ENCODE data around the gene FARS2. TPM values are rescaled to one million over a fixed set of nuclear protein-coding genes. Genes with fewer than 3 reads are reported as not detected.

Gene FARS2
- total and polyA plus RNA-seq, 8 donors: 15.1 to 20.3 (median 17.9) TPM

DNA sequence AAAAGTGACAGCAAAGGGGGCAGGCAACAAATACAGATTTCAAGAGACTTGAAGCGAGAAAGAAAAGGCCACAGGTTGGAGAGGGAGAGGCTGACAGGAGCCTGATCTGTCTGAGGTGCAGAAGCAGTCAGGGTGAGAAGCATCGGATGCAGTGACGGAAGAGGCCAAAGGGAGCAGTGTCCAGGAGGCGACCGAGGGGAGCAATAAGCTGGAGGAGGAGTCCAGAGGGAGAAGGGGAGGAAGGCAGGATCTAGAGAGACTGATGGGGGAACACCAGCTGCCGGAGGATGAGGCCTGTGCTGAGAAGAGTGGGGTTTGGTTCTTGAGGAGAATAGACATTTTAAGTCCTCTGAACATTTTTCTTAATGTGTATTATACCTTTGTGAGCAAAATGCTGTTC lies 23.8 kb downstream of the FARS2 start:
- peaks cover 8 to 12% of the 10 kb centered on the region in 2 donors for H3K4me1 ChIP-seq
- intact Hi-C loops (cut with DNase I): no loop called here
- DNase-seq (no peak), ATAC-seq (no peak)
- H3K36me3 ChIP-seq: no peaks in the 10 kb centered on the region
- no peaks in the 10 kb centered on the region for H3K27me3 ChIP-seq
- no peak overlapping the region for H3K27ac ChIP-seq
- H3K4me3 ChIP-seq: no peak overlapping the region
- H3K9me3 ChIP-seq: no peaks in the 10 kb centered on the region
- TF ChIP-seq, protein P1, sequence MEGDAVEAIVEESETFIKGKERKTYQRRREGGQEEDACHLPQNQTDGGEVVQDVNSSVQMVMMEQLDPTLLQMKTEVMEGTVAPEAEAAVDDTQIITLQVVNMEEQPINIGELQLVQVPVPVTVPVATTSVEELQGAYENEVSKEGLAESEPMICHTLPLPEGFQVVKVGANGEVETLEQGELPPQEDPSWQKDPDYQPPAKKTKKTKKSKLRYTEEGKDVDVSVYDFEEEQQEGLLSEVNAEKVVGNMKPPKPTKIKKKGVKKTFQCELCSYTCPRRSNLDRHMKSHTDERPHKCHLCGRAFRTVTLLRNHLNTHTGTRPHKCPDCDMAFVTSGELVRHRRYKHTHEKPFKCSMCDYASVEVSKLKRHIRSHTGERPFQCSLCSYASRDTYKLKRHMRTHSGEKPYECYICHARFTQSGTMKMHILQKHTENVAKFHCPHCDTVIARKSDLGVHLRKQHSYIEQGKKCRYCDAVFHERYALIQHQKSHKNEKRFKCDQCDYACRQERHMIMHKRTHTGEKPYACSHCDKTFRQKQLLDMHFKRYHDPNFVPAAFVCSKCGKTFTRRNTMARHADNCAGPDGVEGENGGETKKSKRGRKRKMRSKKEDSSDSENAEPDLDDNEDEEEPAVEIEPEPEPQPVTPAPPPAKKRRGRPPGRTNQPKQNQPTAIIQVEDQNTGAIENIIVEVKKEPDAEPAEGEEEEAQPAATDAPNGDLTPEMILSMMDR (IDR thresholded peaks at IDR 0.05): no peak

DNA sequence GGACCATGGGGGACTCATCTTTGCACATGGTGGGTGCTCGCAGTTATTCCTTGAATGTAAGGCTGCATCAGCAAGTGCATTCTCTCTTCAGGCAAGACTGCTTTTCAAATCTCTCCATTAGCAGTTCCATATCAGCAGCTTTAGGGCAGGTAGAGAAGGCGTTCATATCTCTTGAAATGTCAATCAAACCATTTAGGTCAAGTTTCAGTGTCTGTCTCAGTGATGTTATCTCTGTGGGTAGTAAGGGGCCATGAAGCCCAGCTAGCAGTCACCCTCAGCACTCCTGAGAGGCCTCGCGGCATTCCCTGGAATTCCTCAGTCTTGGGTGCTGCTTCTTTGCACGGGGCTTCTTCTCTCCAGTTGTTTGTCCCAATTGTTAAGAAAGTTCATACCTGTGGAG lies 24.2 kb downstream of the FARS2 start:
- H3K27ac ChIP-seq: no peak overlapping the region
- intact Hi-C loops (cut with DNase I): no loop called here
- no peaks in the 10 kb centered on the region for H3K36me3 ChIP-seq
- H3K4me1 ChIP-seq: peaks cover 8 to 12% of the 10 kb centered on the region in 2 donors
- ATAC-seq (no peak), DNase-seq (no peak)
- TF ChIP-seq, protein P1 (IDR thresholded peaks at IDR 0.05): no peak
- no peak overlapping the region for H3K4me3 ChIP-seq
- H3K9me3 ChIP-seq: no peaks in the 10 kb centered on the region
- H3K27me3 ChIP-seq: no peaks in the 10 kb centered on the region

DNA sequence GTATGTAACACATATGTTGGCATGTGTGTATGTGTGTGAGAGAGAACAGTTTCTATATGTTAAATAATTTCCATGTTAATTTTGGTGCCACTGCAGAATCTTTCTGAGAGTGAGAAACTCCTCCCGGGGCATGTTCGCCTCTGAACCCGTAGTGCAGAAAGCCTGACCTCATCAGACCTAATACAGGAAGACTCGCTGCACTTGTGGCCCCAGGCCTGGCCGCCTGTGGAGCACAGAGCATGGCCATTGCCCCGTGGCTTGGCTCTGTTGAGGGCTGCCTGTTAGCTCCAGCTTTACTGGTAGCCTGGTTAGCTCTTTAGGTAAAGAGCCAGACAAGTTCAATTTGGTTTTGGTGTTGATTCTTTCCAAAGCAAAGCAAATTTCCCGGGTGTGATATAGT lies 25.5 kb downstream of the FARS2 start:
- peaks cover 8 to 12% of the 10 kb centered on the region in 2 donors for H3K4me1 ChIP-seq
- no peaks in the 10 kb centered on the region for H3K9me3 ChIP-seq
- no peak overlapping the region for H3K4me3 ChIP-seq
- intact Hi-C loops (cut with DNase I): no loop called here
- DNase-seq (no peak), ATAC-seq (no peak)
- no peaks in the 10 kb centered on the region for H3K36me3 ChIP-seq
- TF ChIP-seq, protein P1 (IDR thresholded peaks at IDR 0.05): no peak
- H3K27ac ChIP-seq: no peak overlapping the region
- H3K27me3 ChIP-seq: no peaks in the 10 kb centered on the region

DNA sequence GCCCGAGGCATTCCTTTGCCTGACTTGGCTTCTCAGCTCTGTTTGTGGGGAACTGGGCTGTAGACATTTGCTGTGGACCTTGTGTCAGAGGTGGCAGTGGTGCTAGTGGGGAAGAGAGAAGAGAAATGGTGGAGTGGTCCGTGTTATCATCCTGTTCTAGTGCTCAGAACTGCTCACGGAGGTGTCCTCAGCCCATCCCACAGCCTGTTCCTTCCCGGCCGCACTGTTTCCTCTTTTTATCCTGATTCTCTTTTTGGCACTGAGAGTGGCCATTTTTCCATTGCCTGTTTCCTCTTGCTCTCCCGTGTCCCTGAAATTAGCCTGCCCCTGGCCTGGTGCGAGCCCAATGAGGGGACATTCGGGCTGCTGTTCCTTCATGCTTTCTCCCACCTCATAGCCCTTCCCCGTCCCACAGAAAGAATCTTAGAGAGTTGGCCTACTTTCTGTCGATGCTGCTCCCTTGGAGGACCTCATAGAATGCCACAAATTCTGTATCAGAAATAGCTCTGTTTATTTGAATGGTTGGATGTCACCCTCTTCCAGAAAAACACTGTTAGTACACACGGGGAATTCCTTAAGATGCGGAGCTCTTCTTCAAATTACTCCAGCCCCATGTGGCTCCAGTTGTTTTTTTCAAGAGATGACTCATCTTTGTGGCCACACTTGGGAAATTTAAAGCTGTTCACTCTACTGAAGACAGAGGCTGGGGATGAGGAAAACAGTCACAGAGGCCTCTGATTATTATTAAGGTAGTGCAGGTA lies 26.1 kb downstream of the FARS2 start:
- DNase-seq (no peak), ATAC-seq (peak; percentile 77)
- H3K27me3 ChIP-seq: no peaks in the 10 kb centered on the region
- H3K4me1 ChIP-seq: peaks cover 8 to 12% of the 10 kb centered on the region in 2 donors
- intact Hi-C loops (cut with DNase I): no loop called here
- no peaks in the 10 kb centered on the region for H3K9me3 ChIP-seq
- H3K27ac ChIP-seq: no peak overlapping the region
- no peak overlapping the region for H3K4me3 ChIP-seq
- no peaks in the 10 kb centered on the region for H3K36me3 ChIP-seq
- TF ChIP-seq, protein P1 (IDR thresholded peaks at IDR 0.05): no peak

GRCh38 chr6:5287966-5288297 lies 26.6 kb downstream of the FARS2 start:
- Histone ChIP-seq H3K27me3 (no peaks in the 10 kb centered on the region), H3K27ac (no peak overlapping the region), H3K9me3 (no peaks in the 10 kb centered on the region), H3K36me3 (no peaks in the 10 kb centered on the region), H3K4me1 (peaks cover 8 to 12% of the 10 kb centered on the region in 2 donors), H3K4me3 (no peak overlapping the region)
- intact Hi-C loops (cut with DNase I): no loop called here
- DNase-seq (no peak), ATAC-seq (no peak)
- TF ChIP-seq, protein P1 (IDR thresholded peaks at IDR 0.05): no peak
